Measurements from ENCODE around the gene SOD2. TPM values are rescaled to one million over a fixed set of nuclear protein-coding genes. Genes with fewer than 3 reads are reported as not detected.

Gene SOD2
- total and polyA plus RNA-seq, 2 donors (not counting 1 experiment from before 2014, with no cell fraction given): 96.1 to 1,311 TPM

DNA sequence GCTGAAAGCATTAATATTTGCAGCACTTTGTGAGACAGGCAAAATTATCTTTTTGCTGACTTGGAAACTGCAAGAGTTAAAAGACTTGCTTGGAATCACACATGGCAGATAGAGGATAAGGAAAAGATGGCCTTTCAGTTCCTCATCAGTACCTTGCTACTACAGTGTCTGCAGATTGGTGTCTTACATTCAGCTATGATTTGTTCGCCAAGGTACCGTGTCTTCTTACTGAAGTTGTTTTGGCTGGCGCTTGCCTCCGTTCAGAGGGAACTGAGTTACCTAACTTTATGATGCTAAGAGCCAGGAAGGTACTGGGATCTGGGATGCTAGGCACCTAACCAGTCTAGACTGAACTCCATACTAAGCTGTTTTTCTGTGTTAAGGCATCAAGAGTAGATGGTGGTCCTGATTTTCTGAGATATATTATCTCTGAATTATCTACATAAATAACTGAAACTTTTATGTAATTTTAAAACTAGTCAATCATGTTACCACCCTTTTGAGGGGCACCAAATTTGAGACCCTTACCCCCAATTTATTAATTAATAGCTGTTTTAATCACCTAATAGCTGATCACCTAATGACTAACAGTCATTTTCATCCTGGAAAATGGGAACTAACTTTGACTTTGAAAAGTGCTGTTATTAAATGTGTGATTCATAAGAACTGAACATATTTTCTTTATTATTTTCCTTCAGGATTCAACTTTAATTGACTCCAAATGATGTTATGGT lies 36.7 kb upstream of the SOD2 start:
- peak; percentile 16 to 26 for DNase-seq (ENCODE audit: low read depth in 2 of 2)
- Histone ChIP-seq H3K27ac (ENCODE audit: insufficient read depth, low read length) (peak overlapping the region; percentile 34), H3K4me2 (ENCODE audit: extremely low read depth, insufficient read depth, low read length) (peak overlapping the region; percentile 98), H2AFZ (ENCODE audit: low read length) (no peak overlapping the region), H4K20me1 (ENCODE audit: control insufficient read depth, extremely low read depth, insufficient read depth, low read length) (peaks cover 8% of the 10 kb centered on the region), H3K79me2 (ENCODE audit: control insufficient read depth, insufficient read depth, low read length) (peaks cover 89% of the 10 kb centered on the region), H3K4me3 (replicated peaks in 1 of 4; ENCODE audit: control extremely low read depth in 1 of 4, insufficient read depth in 1 of 4, low read depth in 3 of 4, low read length in 4 of 4) (peak overlapping the region; percentile 82 to 100 (median 91)), H3K9me3 (ENCODE audit: control insufficient read depth, insufficient read depth, low read depth, low read length) (no peaks in the 10 kb centered on the region), H3K36me3 (ENCODE audit: control insufficient read depth, insufficient read depth, low read length) (no peaks in the 10 kb centered on the region), H3K4me1 (ENCODE audit: control insufficient read depth, extremely low read depth, insufficient read depth, low read length) (peaks cover 5% of the 10 kb centered on the region), H3K27me3 (ENCODE audit: control insufficient read depth, insufficient read depth, low read length) (no peaks in the 10 kb centered on the region), H3K9ac (ENCODE audit: insufficient read depth, low read length) (no peak overlapping the region)
- TF ChIP-seq, protein P1, sequence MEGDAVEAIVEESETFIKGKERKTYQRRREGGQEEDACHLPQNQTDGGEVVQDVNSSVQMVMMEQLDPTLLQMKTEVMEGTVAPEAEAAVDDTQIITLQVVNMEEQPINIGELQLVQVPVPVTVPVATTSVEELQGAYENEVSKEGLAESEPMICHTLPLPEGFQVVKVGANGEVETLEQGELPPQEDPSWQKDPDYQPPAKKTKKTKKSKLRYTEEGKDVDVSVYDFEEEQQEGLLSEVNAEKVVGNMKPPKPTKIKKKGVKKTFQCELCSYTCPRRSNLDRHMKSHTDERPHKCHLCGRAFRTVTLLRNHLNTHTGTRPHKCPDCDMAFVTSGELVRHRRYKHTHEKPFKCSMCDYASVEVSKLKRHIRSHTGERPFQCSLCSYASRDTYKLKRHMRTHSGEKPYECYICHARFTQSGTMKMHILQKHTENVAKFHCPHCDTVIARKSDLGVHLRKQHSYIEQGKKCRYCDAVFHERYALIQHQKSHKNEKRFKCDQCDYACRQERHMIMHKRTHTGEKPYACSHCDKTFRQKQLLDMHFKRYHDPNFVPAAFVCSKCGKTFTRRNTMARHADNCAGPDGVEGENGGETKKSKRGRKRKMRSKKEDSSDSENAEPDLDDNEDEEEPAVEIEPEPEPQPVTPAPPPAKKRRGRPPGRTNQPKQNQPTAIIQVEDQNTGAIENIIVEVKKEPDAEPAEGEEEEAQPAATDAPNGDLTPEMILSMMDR (conservative IDR thresholded peaks at IDR 0.05 in 1 of 2, IDR thresholded peaks at IDR 0.05 in 1 of 2; ENCODE audit: low read depth in 1 of 2, low read length in 2 of 2): no peak
- no peak for TF ChIP-seq EZH2 (IDR thresholded peaks at IDR 0.05; ENCODE audit: low read length, missing control alignments)

DNA sequence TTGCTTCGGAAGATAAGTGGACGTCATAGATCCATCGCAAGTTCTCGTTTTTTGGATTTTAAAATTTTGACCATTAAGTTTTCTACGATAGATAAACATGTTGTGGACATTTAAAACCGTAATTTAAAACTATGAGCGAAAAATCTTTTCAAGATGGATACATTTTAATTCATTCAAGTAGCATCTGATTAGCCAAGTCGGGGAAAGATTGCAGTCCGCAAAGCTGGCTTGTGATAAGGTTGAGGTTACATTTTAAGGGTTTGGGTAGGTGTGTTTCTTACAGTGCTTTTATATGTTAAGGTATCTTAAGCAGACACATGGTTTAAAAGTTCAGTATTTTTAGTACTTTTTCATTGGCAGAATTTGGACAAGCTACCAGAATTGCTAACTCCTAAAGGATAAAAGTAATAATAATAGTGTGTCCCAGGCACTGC lies 35.5 kb upstream of the SOD2 start:
- peak; percentile 19 to 22 for DNase-seq (ENCODE audit: low read depth in 2 of 2)
- Histone ChIP-seq H3K79me2 (ENCODE audit: control insufficient read depth, insufficient read depth, low read length) (peaks cover 86% of the 10 kb centered on the region), H3K9ac (ENCODE audit: insufficient read depth, low read length) (peak overlapping the region; percentile 53), H3K27me3 (ENCODE audit: control insufficient read depth, insufficient read depth, low read length) (no peaks in the 10 kb centered on the region), H2AFZ (ENCODE audit: low read length) (no peak overlapping the region), H3K36me3 (ENCODE audit: control insufficient read depth, insufficient read depth, low read length) (no peaks in the 10 kb centered on the region), H3K9me3 (ENCODE audit: control insufficient read depth, insufficient read depth, low read depth, low read length) (no peaks in the 10 kb centered on the region), H3K4me2 (ENCODE audit: extremely low read depth, insufficient read depth, low read length) (peak overlapping the region; percentile 98), H3K4me3 (replicated peaks in 1 of 4; ENCODE audit: control extremely low read depth in 1 of 4, insufficient read depth in 1 of 4, low read depth in 3 of 4, low read length in 4 of 4) (peak overlapping the region; percentile 82 to 100 (median 91)), H3K4me1 (ENCODE audit: control insufficient read depth, extremely low read depth, insufficient read depth, low read length) (peaks cover 5% of the 10 kb centered on the region), H4K20me1 (ENCODE audit: control insufficient read depth, extremely low read depth, insufficient read depth, low read length) (peaks cover 8% of the 10 kb centered on the region), H3K27ac (ENCODE audit: insufficient read depth, low read length) (peak overlapping the region; percentile 89)
- TF ChIP-seq, protein P1 (conservative IDR thresholded peaks at IDR 0.05 in 1 of 2, IDR thresholded peaks at IDR 0.05 in 1 of 2; ENCODE audit: low read depth in 1 of 2, low read length in 2 of 2): no peak
- TF ChIP-seq EZH2 (IDR thresholded peaks at IDR 0.05; ENCODE audit: low read length, missing control alignments): no peak

GRCh38 chr6:159727717-159728445 lies 34.8 kb upstream of the SOD2 start:
- Histone ChIP-seq H3K9me3 (ENCODE audit: control insufficient read depth, insufficient read depth, low read depth, low read length) (no peaks in the 10 kb centered on the region), H2AFZ (ENCODE audit: low read length) (no peak overlapping the region), H3K36me3 (ENCODE audit: control insufficient read depth, insufficient read depth, low read length) (no peaks in the 10 kb centered on the region), H3K4me3 (replicated peaks in 1 of 4; ENCODE audit: control extremely low read depth in 1 of 4, insufficient read depth in 1 of 4, low read depth in 3 of 4, low read length in 4 of 4) (peak overlapping the region; percentile 82 to 100 (median 91)), H3K79me2 (ENCODE audit: control insufficient read depth, insufficient read depth, low read length) (peaks cover 83% of the 10 kb centered on the region), H3K27ac (ENCODE audit: insufficient read depth, low read length) (peak overlapping the region; percentile 89), H3K9ac (ENCODE audit: insufficient read depth, low read length) (peak overlapping the region; percentile 93), H3K4me2 (ENCODE audit: extremely low read depth, insufficient read depth, low read length) (peak overlapping the region; percentile 98), H3K4me1 (ENCODE audit: control insufficient read depth, extremely low read depth, insufficient read depth, low read length) (peaks cover 5% of the 10 kb centered on the region), H4K20me1 (ENCODE audit: control insufficient read depth, extremely low read depth, insufficient read depth, low read length) (peaks cover 8% of the 10 kb centered on the region), H3K27me3 (ENCODE audit: control insufficient read depth, insufficient read depth, low read length) (no peaks in the 10 kb centered on the region)
- TF ChIP-seq, protein P1 (conservative IDR thresholded peaks at IDR 0.05 in 1 of 2, IDR thresholded peaks at IDR 0.05 in 1 of 2; ENCODE audit: low read depth in 1 of 2, low read length in 2 of 2): no peak
- TF ChIP-seq EZH2 (IDR thresholded peaks at IDR 0.05; ENCODE audit: low read length, missing control alignments): no peak
- peak; percentile 39 to 52 for DNase-seq (ENCODE audit: low read depth in 2 of 2)
